Natural killer cell treated with Interleukin-12 subunit alpha and Interleukin-12 subunit beta and Interleukin-15 and Interleukin-18, amount 100 ng/mL, for 72 hours (primary cell): Measurements from ENCODE around the gene CDK11B. TPM values are rescaled to one million over a fixed set of nuclear protein-coding genes. Genes with fewer than 3 reads are reported as not detected.
A peak's percentile ranks its signal among the peaks of the same experiment; 100 is the strongest.
"Not testable (repeated sequence)": the region's sequence is repeated elsewhere in the genome, so short reads cannot be mapped to it uniquely, and the experiment has no call there.

Experiments
- ATAC-seq, 2 donors: fragments of 150-1000 bp; cut with Tn5 transposase in 1 of 2; sonication (Bioruptor Pico), chemical (Tn5 transposase) in 1 of 2; 2 replicates each; pipeline ENCODE4 v1.10.0; 2021
- DNase-seq: peaks from one replicate; pipeline ENCODE4 v3.0.0; 2022; ENCODE audit warnings: low spot score
- H3K27ac Mint-ChIP-seq, 2 donors: 1 replicate in 1 of 2; 2 replicates in 1 of 2; pipeline ENCODE4 v1.8.0; 2022; ENCODE audit warnings: mixed read lengths in 2 of 2, mild to moderate bottlenecking in 1 of 2, moderate library complexity in 1 of 2
- H3K27me3 Mint-ChIP-seq, 2 donors: 1 replicate in 1 of 2; 2 replicates in 1 of 2; pipeline ENCODE4 v1.8.0; 2022; ENCODE audit warnings: mixed read lengths in 2 of 2
- H3K36me3 Mint-ChIP-seq: one replicate; pipeline ENCODE4 v1.8.0; 2022; ENCODE audit warnings: mixed read lengths
- H3K4me1 Mint-ChIP-seq, 2 donors: 1 replicate in 1 of 2; 2 replicates in 1 of 2; pipeline ENCODE4 v1.8.0; 2022; ENCODE audit warnings: low read depth in 2 of 2, mixed read lengths in 2 of 2, mild to moderate bottlenecking in 1 of 2
- H3K4me3 Mint-ChIP-seq: one replicate; pipeline ENCODE4 v1.8.0; 2022; ENCODE audit warnings: mixed read lengths
- H3K9me3 Mint-ChIP-seq: 2 replicates; pipeline ENCODE4 v1.8.0; 2022; ENCODE audit warnings: mixed read lengths
- total RNA-seq, 2 donors: library from RNA; stranded (reverse); gene quantifications; one replicate each; pipeline ENCODE4 v1.2.3, GENCODE V29; 2022

Gene CDK11B
- total RNA-seq, 2 donors from 2014 or later: 37.2 to 51.7 TPM

GRCh38 chr1:1662392-1662791 lies 3.6 kb upstream of the CDK11B start:
- not testable (repeated sequence) for H3K36me3 Mint-ChIP-seq, DNase-seq, ATAC-seq, H3K9me3 Mint-ChIP-seq, H3K4me1 Mint-ChIP-seq, H3K27ac Mint-ChIP-seq, H3K4me3 Mint-ChIP-seq, H3K27me3 Mint-ChIP-seq

- not testable (repeated sequence) for H3K4me1 Mint-ChIP-seq, H3K27me3 Mint-ChIP-seq, H3K27ac Mint-ChIP-seq, H3K9me3 Mint-ChIP-seq, H3K4me3 Mint-ChIP-seq, DNase-seq
- H3K36me3 Mint-ChIP-seq: peaks cover 46% of the 10 kb centered on the region
- ATAC-seq: peak in 1 of 2 donors; percentile 33
Observed at GRCh38 chr1:1648265-1648664, 10.5 kb downstream of the CDK11B start.

GRCh38 chr1:1647567-1648241 lies 11.1 kb downstream of the CDK11B start:
- H3K4me3 Mint-ChIP-seq, H3K4me1 Mint-ChIP-seq, H3K27me3 Mint-ChIP-seq, DNase-seq, H3K9me3 Mint-ChIP-seq, H3K27ac Mint-ChIP-seq: not testable (repeated sequence)
- ATAC-seq: peak in 1 of 2 donors; percentile 20
- peaks cover 46% of the 10 kb centered on the region for H3K36me3 Mint-ChIP-seq

GRCh38 chr1:1646326-1646725 lies 12.5 kb downstream of the CDK11B start:
- not testable (repeated sequence) for ATAC-seq, H3K4me1 Mint-ChIP-seq, DNase-seq, H3K27me3 Mint-ChIP-seq, H3K4me3 Mint-ChIP-seq, H3K9me3 Mint-ChIP-seq, H3K27ac Mint-ChIP-seq
- peaks cover 34% of the 10 kb centered on the region for H3K36me3 Mint-ChIP-seq

GRCh38 chr1:1640711-1641461 lies 17.9 kb downstream of the CDK11B start:
- H3K9me3 Mint-ChIP-seq, H3K27me3 Mint-ChIP-seq, H3K36me3 Mint-ChIP-seq, DNase-seq, H3K27ac Mint-ChIP-seq, ATAC-seq, H3K4me1 Mint-ChIP-seq, H3K4me3 Mint-ChIP-seq: not testable (repeated sequence)

- not testable (repeated sequence) for H3K9me3 Mint-ChIP-seq, H3K27me3 Mint-ChIP-seq, H3K4me1 Mint-ChIP-seq, H3K4me3 Mint-ChIP-seq, H3K36me3 Mint-ChIP-seq, ATAC-seq, H3K27ac Mint-ChIP-seq, DNase-seq
Observed at GRCh38 chr1:1640081-1640480, 18.7 kb downstream of the CDK11B start.

- H3K9me3 Mint-ChIP-seq, H3K27ac Mint-ChIP-seq, H3K27me3 Mint-ChIP-seq, ATAC-seq, DNase-seq, H3K36me3 Mint-ChIP-seq, H3K4me3 Mint-ChIP-seq, H3K4me1 Mint-ChIP-seq: not testable (repeated sequence)
Observed at GRCh38 chr1:1639368-1639767, 19.4 kb downstream of the CDK11B start.

GRCh38 chr1:1638528-1638927 lies 20.3 kb downstream of the CDK11B start:
- not testable (repeated sequence) for H3K4me1 Mint-ChIP-seq, H3K27me3 Mint-ChIP-seq, H3K36me3 Mint-ChIP-seq, H3K4me3 Mint-ChIP-seq, ATAC-seq, DNase-seq, H3K27ac Mint-ChIP-seq, H3K9me3 Mint-ChIP-seq

GRCh38 chr1:1637479-1637875 lies 21.3 kb downstream of the CDK11B start:
- not testable (repeated sequence) for ATAC-seq, H3K27ac Mint-ChIP-seq, H3K36me3 Mint-ChIP-seq, H3K27me3 Mint-ChIP-seq, DNase-seq, H3K4me1 Mint-ChIP-seq, H3K4me3 Mint-ChIP-seq, H3K9me3 Mint-ChIP-seq

- not testable (repeated sequence) for ATAC-seq, H3K36me3 Mint-ChIP-seq, H3K27me3 Mint-ChIP-seq, H3K4me3 Mint-ChIP-seq, H3K4me1 Mint-ChIP-seq, DNase-seq, H3K27ac Mint-ChIP-seq, H3K9me3 Mint-ChIP-seq
Observed at GRCh38 chr1:1636621-1637478, 22.0 kb downstream of the CDK11B start.

GRCh38 chr1:1634613-1635012 lies 24.2 kb downstream of the CDK11B start:
- not testable (repeated sequence) for DNase-seq, H3K27ac Mint-ChIP-seq, H3K27me3 Mint-ChIP-seq, H3K36me3 Mint-ChIP-seq, H3K9me3 Mint-ChIP-seq, H3K4me1 Mint-ChIP-seq, H3K4me3 Mint-ChIP-seq, ATAC-seq

- not testable (repeated sequence) for DNase-seq, ATAC-seq, H3K27ac Mint-ChIP-seq, H3K27me3 Mint-ChIP-seq, H3K36me3 Mint-ChIP-seq, H3K9me3 Mint-ChIP-seq, H3K4me3 Mint-ChIP-seq
- peaks cover 7 to 10% of the 10 kb centered on the region in 2 donors for H3K4me1 Mint-ChIP-seq
Observed at GRCh38 chr1:1633409-1633808, 25.4 kb downstream of the CDK11B start.

- Mint-ChIP-seq H3K9me3 (no peaks in the 10 kb centered on the region), H3K27me3 (no peaks in the 10 kb centered on the region), H3K36me3 (no peaks in the 10 kb centered on the region), H3K4me1 (peaks cover 7 to 10% of the 10 kb centered on the region in 2 donors), H3K27ac (no peak within 1 kb of the TSS), H3K4me3 (peak within 1 kb of the TSS; percentile 39)
- DNase-seq (no peak), ATAC-seq (no peak)
Observed at GRCh38 chr1:1631782-1632420, 26.9 kb downstream of the CDK11B start, which contains the start of gene MMP23B. Gene MMP23B (plus strand): TSS chr1:1632173. CDS start chr1:1632219, 46 bp downstream.
